GM12878 (cell line): Measurements from ENCODE around the gene SNAP29. TPM values are rescaled to one million over a fixed set of nuclear protein-coding genes. Genes with fewer than 3 reads are reported as not detected.

Experiments used
- ATAC-seq: fragments of 200-7000 bp; cut with Tn5 transposase; 3 replicates; pipeline ENCODE4 v1.9.1; 2020; ENCODE audit warnings: mild to moderate bottlenecking, moderate library complexity
- BruUV-seq: library from RNA; stranded (reverse); fragments of 400-500 nt; replicated peaks from 2 replicates; lab custom pipeline; 2021; lab: Mats Ljungman, UMichigan
- CTCF ChIA-PET: fragments of 300-600 bp; sonication (Branson Sonifier 250); formaldehyde crosslinking; extraction: SDS; loops from one replicate; lab custom pipeline; 2021; ENCODE audit warnings: inconsistent platforms; lab: Yijun Ruan, JAX
- POLR2A ChIA-PET: fragments of 350-600 bp; formaldehyde crosslinking; extraction: SDS; loops from one replicate; lab custom pipeline; 2021; ENCODE audit warnings: inconsistent platforms; lab: Charles Lee
- RAD21 ChIA-PET: fragments of 300-600 bp; sonication (Branson Sonifier 250); formaldehyde crosslinking; loops from one replicate; lab custom pipeline; 2023; ENCODE audit warnings: antibody characterized with exemption; ENCODE audit not compliant: unreplicated experiment; lab: Charles Lee
- SMC1A ChIA-PET: fragments of 300-600 bp; sonication (Branson Sonifier 250); formaldehyde crosslinking; loops from one replicate; lab custom pipeline; 2023; ENCODE audit not compliant: unreplicated experiment, uncharacterized antibody; lab: Charles Lee
- DNase-seq: peaks from one replicate; pipeline ENCODE4 v3.0.0-alpha.2; 2011; ENCODE audit warnings: low read depth, low spot score
- FAIRE-seq: peaks from 3 replicates; lab custom pipeline; 2011; peaks lifted over from hg19 to GRCh38; lab: Jason Lieb, UNC
- H2AFZ ChIP-seq: 2 replicates; pipeline ENCODE4 v1.6.0; 2011; ENCODE audit warnings: low read depth, low read length, control low read depth; ENCODE audit not compliant: control insufficient read depth
- H3K27ac ChIP-seq: 2 replicates; pipeline ENCODE4 v1.5.1; 2011; ENCODE audit warnings: control low read depth; ENCODE audit not compliant: control insufficient read depth, insufficient read depth
- H3K27me3 ChIP-seq, 2 experiments: replicated peaks in 1 of 2; 2 replicates each; pipeline versions ENCODE4 v1.6.0 to v1.6.1; 2011; ENCODE audit warnings: low read length in 1 of 2; ENCODE audit not compliant: control insufficient read depth in 2 of 2, insufficient read depth in 2 of 2
- H3K36me3 ChIP-seq, 2 experiments: 2 replicates each; pipeline ENCODE4 v1.5.1; 2011; ENCODE audit warnings: low read length in 1 of 2; ENCODE audit not compliant: control insufficient read depth in 2 of 2, insufficient read depth in 2 of 2
- H3K4me1 ChIP-seq: 2 replicates; pipeline ENCODE4 v1.6.1; 2011; ENCODE audit warnings: mild to moderate bottlenecking, low read length, moderate library complexity, mixed read lengths; ENCODE audit not compliant: control insufficient read depth, insufficient read depth
- H3K4me2 ChIP-seq: 2 replicates; pipeline ENCODE4 v1.6.0; 2011; ENCODE audit warnings: control low read depth; ENCODE audit not compliant: control insufficient read depth, insufficient read depth
- H3K4me3 ChIP-seq: fragments of 200-600 bp; sonication (generic); 2 replicates; pipeline ENCODE4 v1.5.1; 2016
- H3K79me2 ChIP-seq: 2 replicates; pipeline ENCODE4 v1.6.0; 2011; ENCODE audit warnings: low read length; ENCODE audit not compliant: control insufficient read depth, insufficient read depth
- H3K9ac ChIP-seq: 2 replicates; pipeline ENCODE4 v1.8.0; 2011; ENCODE audit warnings: low read length, control low read depth, mixed read lengths; ENCODE audit not compliant: control insufficient read depth, insufficient read depth
- H3K9me3 ChIP-seq: replicated peaks from 3 replicates; pipeline ENCODE4 v1.5.1; 2011; ENCODE audit warnings: mild to moderate bottlenecking, low read length; ENCODE audit not compliant: control insufficient read depth, insufficient read depth
- H4K20me1 ChIP-seq: 2 replicates; pipeline ENCODE4 v1.6.0; 2011; ENCODE audit not compliant: control insufficient read depth, insufficient read depth
- CHD1 ChIP-seq: IDR thresholded peaks from 2 replicates; pipeline ENCODE4 v1.6.1; 2012; ENCODE audit warnings: low read depth, low read length, improper control_type of control experiment
- CHD2 ChIP-seq: IDR thresholded peaks from 2 replicates; pipeline ENCODE4 v1.6.1; 2011; ENCODE audit warnings: low read depth, low read length, improper control_type of control experiment, borderline replicate concordance
- HDAC2 ChIP-seq: fragments of 200-600 bp; sonication (generic); IDR thresholded peaks from 2 replicates; pipeline ENCODE4 v1.6.1; 2017
- HDGF ChIP-seq: fragments of 450-650 bp; IDR thresholded peaks from 2 replicates; pipeline ENCODE4 v1.6.1; 2016; ENCODE audit warnings: antibody characterized with exemption
- IKZF1 ChIP-seq: fragments of 450-650 bp; conservative IDR thresholded peaks from 2 replicates; pipeline ENCODE4 v1.6.1; 2017; ENCODE audit warnings: antibody characterized with exemption, mild to moderate bottlenecking
- JUND ChIP-seq: IDR thresholded peaks from 2 replicates; pipeline ENCODE4 v1.6.1; 2012; ENCODE audit warnings: low read depth, mild to moderate bottlenecking, low read length, improper control_type of control experiment, moderate library complexity
- MTA2 ChIP-seq: fragments of 450-650 bp; IDR thresholded peaks from 2 replicates; pipeline ENCODE4 v1.6.1; 2016; ENCODE audit warnings: low read depth, mild to moderate bottlenecking, moderate library complexity
- MTA3 ChIP-seq: IDR thresholded peaks from 2 replicates; pipeline ENCODE4 v1.6.1; 2012; ENCODE audit warnings: low read length, inconsistent platforms, borderline replicate concordance
- MYB ChIP-seq: fragments of 150-350 bp; IDR thresholded peaks from 2 replicates; pipeline ENCODE4 v1.6.1; 2014; ENCODE audit warnings: mild to moderate bottlenecking, low read depth, low read length, borderline replicate concordance
- NFXL1 ChIP-seq: fragments of 450-650 bp; IDR thresholded peaks from 2 replicates; pipeline ENCODE4 v1.6.1; 2017; ENCODE audit warnings: antibody characterized with exemption, mild to moderate bottlenecking, borderline replicate concordance
- NR2C1 ChIP-seq: fragments of 450-650 bp; IDR thresholded peaks from 2 replicates; pipeline ENCODE4 v1.6.1; 2017; ENCODE audit warnings: antibody characterized with exemption, mild to moderate bottlenecking, moderate library complexity
- RAD21 ChIP-seq: IDR thresholded peaks from 2 replicates; pipeline ENCODE4 v1.6.1; 2011; ENCODE audit warnings: mild to moderate bottlenecking, low read depth, low read length, moderate library complexity; ENCODE audit not compliant: insufficient read depth
- SMC3 ChIP-seq: IDR thresholded peaks from 2 replicates; pipeline ENCODE4 v1.6.1; 2011; ENCODE audit warnings: low read length, improper control_type of control experiment, borderline replicate concordance
- TAF1 ChIP-seq: IDR thresholded peaks from 2 replicates; pipeline ENCODE4 v1.6.1; 2011; ENCODE audit warnings: mild to moderate bottlenecking, low read depth, low read length, borderline replicate concordance
- TBL1XR1 ChIP-seq: IDR thresholded peaks from 2 replicates; pipeline ENCODE4 v1.6.1; 2012; ENCODE audit warnings: low read depth, low read length, improper control_type of control experiment
- YY1 ChIP-seq: IDR thresholded peaks from 2 replicates; pipeline ENCODE4 v1.6.1; 2011; ENCODE audit warnings: low read depth, mild to moderate bottlenecking, low read length
- ZZZ3 ChIP-seq: IDR thresholded peaks from 2 replicates; pipeline ENCODE4 v1.6.1; 2011; ENCODE audit warnings: low read depth; ENCODE audit not compliant: control insufficient read depth, insufficient read length
- WGBS: methylation state at CpG from one replicate; pipeline ENCODE4 v1.1.6; 2016; ENCODE audit warnings: low lambda C conversion rate; ENCODE audit not compliant: insufficient replicate concordance, insufficient coverage; ENCODE audit errors: missing lambda C conversion rate; 5-methylcytosine and 5-hydroxymethylcytosine counted together
- in situ Hi-C: fragments of 300-500 bp; cut with MboI; formaldehyde crosslinking; loops from 9 replicates; pipeline ENCODE4 v1.14.3; 2018; ENCODE audit warnings: mixed read lengths
- intact Hi-C: fragments of 100-400 bp; cut with micrococcal nuclease; formaldehyde crosslinking; loops from one replicate; pipeline ENCODE4 v1.14.2; 2022; ENCODE audit not compliant: unreplicated experiment
- polyA plus RNA-seq, 11 experiments: library from polyadenylated mRNA; depleted of rRNA in 4 of 11; unstranded in 6 of 11; stranded (reverse) in 5 of 11; fragments of >200 nt; fragmentation: Nextera tagmentation in 4 of 11; fragmentation: Illumina TruSeq in 1 of 11; extraction: Ambion mirVana in 4 of 11; extraction: Trizol in 1 of 11; gene quantifications; 1 replicate in 1 of 11; 2 replicates in 10 of 11; pipeline versions ENCODE4 v1.2.1 to v1.2.3, GENCODE V29; 2011 to 2016; ENCODE audit warnings: inconsistent platforms in 2 of 11, missing spikeins in 2 of 11, low read depth in 1 of 11
- total RNA-seq, 4 experiments: library from RNA; depleted of rRNA in 3 of 4; stranded (reverse); fragments of >200 nt in 3 of 4; fragmentation: Illumina TruSeq in 1 of 4; extraction: Trizol in 1 of 4; gene quantifications; 2 replicates each; pipeline versions ENCODE4 v1.2.1 to v1.2.3, GENCODE V29; 2013 to 2021
- TF ChIP-seq, protein P1 (sequence below), 3 experiments: IDR thresholded peaks in 2 of 3; conservative IDR thresholded peaks in 1 of 3; 2 replicates each; pipeline ENCODE4 v1.5.1; 2011; ENCODE audit warnings: low read depth in 3 of 3, low read length in 3 of 3, mild to moderate bottlenecking in 3 of 3, control low read depth in 2 of 3, moderate library complexity in 2 of 3, inconsistent platforms in 1 of 3, mixed read lengths in 1 of 3; ENCODE audit not compliant: control insufficient read depth in 2 of 3, insufficient read depth in 1 of 3; ENCODE audit errors: extremely low read depth in 1 of 3
- TF ChIP-seq, protein P2 (sequence below): IDR thresholded peaks from 2 replicates; pipeline ENCODE4 v1.6.1; 2011; ENCODE audit warnings: borderline replicate concordance, low read depth, mild to moderate bottlenecking, moderate library complexity, low read length; ENCODE audit not compliant: insufficient read depth, poor library complexity, severe bottlenecking
- TF ChIP-seq, protein P3 (sequence below): IDR thresholded peaks from 2 replicates; pipeline ENCODE4 v1.6.1; 2011; ENCODE audit warnings: mild to moderate bottlenecking, low read depth, low read length, moderate library complexity; ENCODE audit not compliant: insufficient replicate concordance

SNAP29 gene
- total and polyA plus RNA-seq, 10 of the 15 experiments (the other 5 are each of a cell fraction or from before 2014, with no cell fraction given): 4.7 to 45.7 (median 27.9) TPM

DNA sequence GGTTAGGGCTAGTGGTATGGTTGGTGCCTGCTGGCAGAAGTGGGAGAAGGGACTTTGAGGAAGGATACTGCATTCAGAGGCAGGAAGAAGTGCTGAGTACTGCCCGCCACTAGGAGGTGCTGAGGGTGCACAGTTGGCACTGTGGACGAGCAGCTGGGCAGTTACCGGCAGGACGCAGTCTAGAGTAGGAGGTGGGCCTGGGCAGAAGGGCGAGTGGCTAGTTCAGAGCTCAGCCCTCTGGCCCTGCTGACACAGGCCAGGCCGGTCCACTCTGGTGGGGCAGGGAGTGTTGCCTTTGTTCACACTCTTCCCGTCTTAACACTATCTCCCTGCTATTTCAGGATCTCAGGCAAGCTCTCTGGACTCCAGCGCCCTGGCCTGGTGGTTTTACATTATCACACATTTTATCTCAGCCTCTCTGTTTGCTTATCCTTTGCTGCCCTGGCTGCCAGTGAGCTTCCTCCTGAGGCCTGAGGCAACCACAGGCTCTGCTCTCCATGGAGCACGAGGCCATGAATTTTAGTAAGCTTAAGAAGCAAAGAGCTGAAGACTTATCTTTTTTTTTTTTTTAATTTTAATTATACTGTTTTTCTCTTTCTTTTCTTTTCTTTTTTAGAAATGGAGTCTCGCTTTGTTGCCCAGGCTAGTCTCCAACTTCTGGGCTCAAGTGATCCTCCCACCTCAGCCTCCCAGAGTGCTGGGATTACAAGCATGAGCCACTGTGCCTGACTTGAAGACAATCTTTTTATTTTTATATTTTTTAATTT, 26.9 kb downstream of the SNAP29 start:
- no peaks in the 10 kb centered on the region for H3K4me1 ChIP-seq
- peaks cover 8 to 10% of the 10 kb centered on the region in 2 experiments for H3K36me3 ChIP-seq
- no peaks in the 10 kb centered on the region for H3K79me2 ChIP-seq
- no peak overlapping the region for H3K9ac ChIP-seq
- CTCF ChIA-PET: interaction anchor here (0.7 to 1.7 kb wide), 16 partner anchors 8 to 760 kb away, joined by 3 to 9 read pairs (median 4); partner anchors contain the start of gene THAP7
- WGBS: 55% methylated on average over 10 of the region's 10 CpGs
- SMC1A ChIA-PET: interaction anchor here (1.2 to 1.8 kb wide), 5 partner anchors 35 to 135 kb away, joined by 3 to 9 read pairs (median 5); no protein-coding TSS in a partner anchor
- H3K4me3 ChIP-seq: no peak overlapping the region
- H3K27me3 ChIP-seq: no peaks in the 10 kb centered on the region
- H2AFZ ChIP-seq: no peak overlapping the region
- no peak overlapping the region for H3K27ac ChIP-seq
- no TSS peak for BruUV-seq
- DNase-seq: no peak
- no peak overlapping the region for H3K4me2 ChIP-seq
- peak; percentile 99 for ATAC-seq
- no peaks in the 10 kb centered on the region for H3K9me3 ChIP-seq
- intact Hi-C loops: no loop called here
- POLR2A ChIA-PET: interaction anchor here (0.6 kb wide), 1 partner anchor 96 kb away, joined by 3 read pairs; the partner anchor contains the start of gene LZTR1
- in situ Hi-C loops: no loop called here
- no peak for FAIRE-seq
- RAD21 ChIA-PET: interaction anchor here (0.6 to 1.7 kb wide), 6 partner anchors 8 to 166 kb away, joined by 3 to 6 read pairs (median 3); partner anchors contain the start of gene LZTR1
- H4K20me1 ChIP-seq: no peaks in the 10 kb centered on the region
- TF ChIP-seq MYB (no peak), CHD1 (no peak), HDAC2 (no peak), MTA3 (no peak), YY1 (peak; percentile 38; the same call in 1 of the 2 replicates), NFXL1 (no peak), NR2C1 (no peak), HDGF (0 out of 2 replicates have a peak, but pooled peaks have one; percentile 22), RAD21 (peak; percentile 77), SMC3 (peak; percentile 60; the same call in 1 of the 2 replicates), CHD2 (0 out of 2 replicates have a peak, but pooled peaks have one; percentile 20), IKZF1 (no peak), JUND (no peak), MTA2 (no peak), TBL1XR1 (no peak), TAF1 (no peak), ZZZ3 (no peak)
- TF ChIP-seq, protein P1, sequence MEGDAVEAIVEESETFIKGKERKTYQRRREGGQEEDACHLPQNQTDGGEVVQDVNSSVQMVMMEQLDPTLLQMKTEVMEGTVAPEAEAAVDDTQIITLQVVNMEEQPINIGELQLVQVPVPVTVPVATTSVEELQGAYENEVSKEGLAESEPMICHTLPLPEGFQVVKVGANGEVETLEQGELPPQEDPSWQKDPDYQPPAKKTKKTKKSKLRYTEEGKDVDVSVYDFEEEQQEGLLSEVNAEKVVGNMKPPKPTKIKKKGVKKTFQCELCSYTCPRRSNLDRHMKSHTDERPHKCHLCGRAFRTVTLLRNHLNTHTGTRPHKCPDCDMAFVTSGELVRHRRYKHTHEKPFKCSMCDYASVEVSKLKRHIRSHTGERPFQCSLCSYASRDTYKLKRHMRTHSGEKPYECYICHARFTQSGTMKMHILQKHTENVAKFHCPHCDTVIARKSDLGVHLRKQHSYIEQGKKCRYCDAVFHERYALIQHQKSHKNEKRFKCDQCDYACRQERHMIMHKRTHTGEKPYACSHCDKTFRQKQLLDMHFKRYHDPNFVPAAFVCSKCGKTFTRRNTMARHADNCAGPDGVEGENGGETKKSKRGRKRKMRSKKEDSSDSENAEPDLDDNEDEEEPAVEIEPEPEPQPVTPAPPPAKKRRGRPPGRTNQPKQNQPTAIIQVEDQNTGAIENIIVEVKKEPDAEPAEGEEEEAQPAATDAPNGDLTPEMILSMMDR (IDR thresholded peaks at IDR 0.05 in 2 of 3, conservative IDR thresholded peaks at IDR 0.05 in 1 of 3; ENCODE audit: control insufficient read depth in 2 of 3, extremely low read depth in 1 of 3, insufficient read depth in 1 of 3, low read depth in 3 of 3, low read length in 3 of 3): peak; percentile 73 to 95 (median 83)
- TF ChIP-seq, protein P2, sequence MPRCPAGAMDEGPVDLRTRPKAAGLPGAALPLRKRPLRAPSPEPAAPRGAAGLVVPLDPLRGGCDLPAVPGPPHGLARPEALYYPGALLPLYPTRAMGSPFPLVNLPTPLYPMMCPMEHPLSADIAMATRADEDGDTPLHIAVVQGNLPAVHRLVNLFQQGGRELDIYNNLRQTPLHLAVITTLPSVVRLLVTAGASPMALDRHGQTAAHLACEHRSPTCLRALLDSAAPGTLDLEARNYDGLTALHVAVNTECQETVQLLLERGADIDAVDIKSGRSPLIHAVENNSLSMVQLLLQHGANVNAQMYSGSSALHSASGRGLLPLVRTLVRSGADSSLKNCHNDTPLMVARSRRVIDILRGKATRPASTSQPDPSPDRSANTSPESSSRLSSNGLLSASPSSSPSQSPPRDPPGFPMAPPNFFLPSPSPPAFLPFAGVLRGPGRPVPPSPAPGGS: no peak
- TF ChIP-seq, protein P3, sequence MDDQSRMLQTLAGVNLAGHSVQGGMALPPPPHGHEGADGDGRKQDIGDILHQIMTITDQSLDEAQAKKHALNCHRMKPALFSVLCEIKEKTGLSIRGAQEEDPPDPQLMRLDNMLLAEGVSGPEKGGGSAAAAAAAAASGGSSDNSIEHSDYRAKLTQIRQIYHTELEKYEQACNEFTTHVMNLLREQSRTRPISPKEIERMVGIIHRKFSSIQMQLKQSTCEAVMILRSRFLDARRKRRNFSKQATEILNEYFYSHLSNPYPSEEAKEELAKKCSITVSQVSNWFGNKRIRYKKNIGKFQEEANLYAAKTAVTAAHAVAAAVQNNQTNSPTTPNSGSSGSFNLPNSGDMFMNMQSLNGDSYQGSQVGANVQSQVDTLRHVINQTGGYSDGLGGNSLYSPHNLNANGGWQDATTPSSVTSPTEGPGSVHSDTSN: no peak
